HepG2 (cell line): ENCODE data around the gene FLYWCH1. TPM values are rescaled to one million over a fixed set of nuclear protein-coding genes. Genes with fewer than 3 reads are reported as not detected.

ENCODE experiments used
- CBFB ChIP-seq: sonication (generic); formaldehyde crosslinking; IDR thresholded peaks from 2 replicates; pipeline ENCODE4 v1.4.0; 2020; ENCODE audit warnings: missing genetic modification reagents
- CBX5 ChIP-seq: sonication (generic); formaldehyde crosslinking; IDR thresholded peaks from 2 replicates; pipeline ENCODE4 v1.4.0; 2020; ENCODE audit warnings: missing genetic modification reagents, borderline replicate concordance
- EEA1 ChIP-seq: sonication (generic); formaldehyde crosslinking; IDR thresholded peaks from 2 replicates; pipeline ENCODE4 v1.5.1; 2020; ENCODE audit warnings: mild to moderate bottlenecking, missing genetic modification reagents, borderline replicate concordance
- ESRRA ChIP-seq: sonication (generic); formaldehyde crosslinking; IDR thresholded peaks from 2 replicates; pipeline ENCODE4 v1.5.1; 2020; ENCODE audit warnings: mild to moderate bottlenecking, low read depth, missing genetic modification reagents
- HCFC1 ChIP-seq: fragments of 150-350 bp; IDR thresholded peaks from 2 replicates; pipeline ENCODE4 v1.6.1; 2014; ENCODE audit warnings: low read depth, low read length
- HINFP ChIP-seq: sonication (generic); formaldehyde crosslinking; IDR thresholded peaks from 2 replicates; pipeline ENCODE4 v1.4.0; 2020; ENCODE audit warnings: low read depth, mild to moderate bottlenecking, missing genetic modification reagents
- HOXD1 ChIP-seq: sonication (generic); formaldehyde crosslinking; IDR thresholded peaks from 2 replicates; pipeline ENCODE4 v1.5.0; 2020; ENCODE audit warnings: missing genetic modification reagents
- JUN ChIP-seq: sonication (generic); formaldehyde crosslinking; IDR thresholded peaks from 2 replicates; pipeline ENCODE4 v1.4.0; 2020; ENCODE audit warnings: mild to moderate bottlenecking, missing genetic modification reagents
- MTERF4 ChIP-seq: sonication (generic); formaldehyde crosslinking; IDR thresholded peaks from 2 replicates; pipeline ENCODE4 v1.8.0; 2023; ENCODE audit warnings: mild to moderate bottlenecking, missing genetic modification reagents
- NONO ChIP-seq, 2 experiments: fragments of 450-650 bp in 1 of 2; sonication (generic) in 1 of 2; formaldehyde crosslinking in 1 of 2; IDR thresholded peaks in 1 of 2; conservative IDR thresholded peaks in 1 of 2; 2 replicates each; pipeline versions ENCODE4 v1.6.1 to v1.8.0; 2017 to 2022; ENCODE audit warnings: mild to moderate bottlenecking in 1 of 2, missing genetic modification reagents in 1 of 2, moderate library complexity in 1 of 2
- POGK ChIP-seq: sonication (generic); formaldehyde crosslinking; conservative IDR thresholded peaks from 2 replicates; pipeline ENCODE4 v1.8.0; 2022; ENCODE audit warnings: mild to moderate bottlenecking, moderate library complexity, missing genetic modification reagents
- POLR2G ChIP-seq: fragments of 200-400 bp; formaldehyde crosslinking; IDR thresholded peaks from 2 replicates; pipeline ENCODE4 v1.6.1; 2018; ENCODE audit warnings: mild to moderate bottlenecking, low read depth, low read length, moderate library complexity
- THAP9 ChIP-seq: sonication (generic); formaldehyde crosslinking; IDR thresholded peaks from 2 replicates; pipeline ENCODE4; 2020; ENCODE audit warnings: missing genetic modification reagents, mild to moderate bottlenecking, borderline replicate concordance
- ZFY ChIP-seq: sonication (generic); formaldehyde crosslinking; IDR thresholded peaks from 2 replicates; pipeline ENCODE4 v1.4.0; 2020; ENCODE audit warnings: missing genetic modification reagents
- ZNF264 ChIP-seq: sonication (generic); formaldehyde crosslinking; IDR thresholded peaks from 2 replicates; pipeline ENCODE4 v1.4.0; 2020; ENCODE audit warnings: missing genetic modification reagents
- ZNF343 ChIP-seq: sonication (generic); formaldehyde crosslinking; IDR thresholded peaks from 2 replicates; pipeline ENCODE4 v1.4.0; 2020; ENCODE audit warnings: mild to moderate bottlenecking, missing genetic modification reagents
- ZNF556 ChIP-seq: sonication (generic); formaldehyde crosslinking; IDR thresholded peaks from 2 replicates; pipeline ENCODE4 v1.4.0; 2020; ENCODE audit warnings: mild to moderate bottlenecking, missing genetic modification reagents, borderline replicate concordance
- ZNF580 ChIP-seq: IDR thresholded peaks from 2 replicates; pipeline ENCODE4 v1.6.1; 2016; ENCODE audit warnings: low read depth, borderline replicate concordance
- ZNF724P ChIP-seq: sonication (generic); formaldehyde crosslinking; IDR thresholded peaks from 2 replicates; pipeline ENCODE4 v1.8.0; 2022; ENCODE audit warnings: missing genetic modification reagents, borderline replicate concordance
- ZNF782 ChIP-seq: sonication (generic); formaldehyde crosslinking; IDR thresholded peaks from 2 replicates; pipeline ENCODE4 v1.4.0; 2020; ENCODE audit warnings: missing genetic modification reagents, mild to moderate bottlenecking, borderline replicate concordance
- polyA plus RNA-seq, 8 experiments: library from polyadenylated mRNA; depleted of rRNA in 3 of 8; stranded (reverse) in 7 of 8; unstranded in 1 of 8; fragments of >200 nt; fragmentation: Illumina TruSeq in 4 of 8; extraction: Trizol in 4 of 8; gene quantifications; 2 replicates each; pipeline versions ENCODE4 v1.2.1 to v1.2.3, GENCODE V29; 2011 to 2016; ENCODE audit warnings: low read depth in 4 of 8, missing spikeins in 1 of 8, mixed read lengths in 1 of 8; ENCODE audit not compliant: insufficient read depth in 1 of 8
- total RNA-seq, 5 experiments: library from RNA; depleted of rRNA; stranded (reverse); fragments of >200 nt; fragmentation: Illumina TruSeq; extraction: Trizol; gene quantifications; 2 replicates each; pipeline ENCODE4 v1.2.3, GENCODE V29; 2016; ENCODE audit warnings: low read depth in 1 of 5

FLYWCH1 gene
- total and polyA plus RNA-seq, 2 of the 13 experiments (the other 11 are each of a cell fraction or from before 2014, with no cell fraction given), result 7.3 to 12.4 TPM

- TF ChIP-seq THAP9 (CRISPR knock-in tag) (peak; percentile 68; the same call in 1 of the 2 replicates), ZFY (peak; percentile 87), NONO (IDR thresholded peaks at IDR 0.05) (no peak), NONO (CRISPR knock-in tag; conservative IDR thresholded peaks at IDR 0.05) (peak; percentile 59), ZNF782 (CRISPR knock-in tag) (peak; percentile 96), MTERF4 (0 out of 2 replicates have a peak, but pooled peaks have one; percentile 61), EEA1 (CRISPR knock-in tag) (peak; percentile 90; the same call in 1 of the 2 replicates), ZNF724P (CRISPR knock-in tag) (0 out of 2 replicates have a peak, but pooled peaks have one; percentile 8), ESRRA (no peak), CBFB (CRISPR knock-in tag) (no peak), POGK (CRISPR knock-in tag) (peak; percentile 89), ZNF580 (CRISPR knock-in tag) (peak; percentile 44), ZNF264 (peak; percentile 100), ZNF343 (CRISPR knock-in tag) (peak; percentile 96), HCFC1 (0 out of 2 replicates have a peak, but pooled peaks have one; percentile 8), JUN (CRISPR knock-in tag) (0 out of 2 replicates have a peak, but pooled peaks have one; percentile 31), POLR2G (peak; percentile 72), HINFP (CRISPR knock-in tag) (0 out of 2 replicates have a peak, but pooled peaks have one; percentile 60), HOXD1 (CRISPR knock-in tag) (0 out of 2 replicates have a peak, but pooled peaks have one; percentile 61), ZNF556 (CRISPR knock-in tag) (peak; percentile 89; the same call in 1 of the 2 replicates), CBX5 (CRISPR knock-in tag) (0 out of 2 replicates have a peak, but pooled peaks have one; percentile 56)
Observed at GRCh38 chr16:2882650-2883457, 28.9 kb upstream of the FLYWCH1 start, which contains the start of gene FLYWCH2 (continued).
